GM19238 (cell line): ENCODE measurements around the gene PRKAG2.

Source experiments
- DNase-seq: peaks from one replicate; pipeline ENCODE4 v3.0.0; 2011; ENCODE audit warnings: low spot score; ENCODE audit not compliant: insufficient read length

PRKAG2 gene

GRCh38 chr7:151626422-151627115 is 250.3 kb downstream of the PRKAG2 start:
- no peak for DNase-seq

GRCh38 chr7:151625606-151626005 is 251.3 kb downstream of the PRKAG2 start:
- no peak for DNase-seq

GRCh38 chr7:151624246-151624928 is 252.5 kb downstream of the PRKAG2 start:
- no peak for DNase-seq

GRCh38 chr7:151623766-151624165 is 253.1 kb downstream of the PRKAG2 start:
- DNase-seq, result no peak

- no peak for DNase-seq
These were observed 255.0 kb downstream of the PRKAG2 start for GRCh38 chr7:151621961-151622360.

GRCh38 chr7:151616443-151617213 is 260.3 kb downstream of the PRKAG2 start:
- no peak for DNase-seq

- no peak for DNase-seq
These were observed 261.1 kb downstream of the PRKAG2 start for GRCh38 chr7:151615784-151616183.

GRCh38 chr7:151615058-151615457 is 261.9 kb downstream of the PRKAG2 start:
- DNase-seq, result no peak

GRCh38 chr7:151614019-151614418 is 262.9 kb downstream of the PRKAG2 start:
- no peak for DNase-seq

- no peak for DNase-seq
These were observed 265.0 kb downstream of the PRKAG2 start for GRCh38 chr7:151611878-151612277.

- DNase-seq, result no peak
These were observed 265.9 kb downstream of the PRKAG2 start for GRCh38 chr7:151611041-151611440.

GRCh38 chr7:151608031-151608551 is 268.8 kb downstream of the PRKAG2 start:
- DNase-seq, result no peak

GRCh38 chr7:151607464-151607867 is 269.4 kb downstream of the PRKAG2 start:
- no peak for DNase-seq

- no peak for DNase-seq
These were observed 273.0 kb downstream of the PRKAG2 start for GRCh38 chr7:151603951-151604350.

- DNase-seq, result no peak
These were observed 275.2 kb downstream of the PRKAG2 start for GRCh38 chr7:151601521-151602305.

GRCh38 chr7:151600331-151600730 is 276.6 kb downstream of the PRKAG2 start:
- no peak for DNase-seq

- DNase-seq, result no peak
These were observed 277.3 kb downstream of the PRKAG2 start for GRCh38 chr7:151599401-151600227.

GRCh38 chr7:151597541-151598444 is 279.1 kb downstream of the PRKAG2 start:
- DNase-seq, result no peak

GRCh38 chr7:151595702-151596350 is 281.1 kb downstream of the PRKAG2 start:
- no peak for DNase-seq
